PC-3 (cell line): ENCODE data around the gene GPC5.

Source experiments
- EZH2 ChIP-seq: fragments of 300-600 bp; sonication (generic); IDR thresholded peaks from one replicate; pipeline ENCODE4 v1.6.1; 2017; ENCODE audit warnings: antibody characterized with exemption, mild to moderate bottlenecking, low read length; ENCODE audit not compliant: unreplicated experiment
- EZH2phosphoT487 ChIP-seq: fragments of 300-600 bp; sonication (generic); IDR thresholded peaks from 2 replicates; pipeline ENCODE4 v1.6.1; 2018; ENCODE audit warnings: mild to moderate bottlenecking, antibody characterized with exemption, low read length, borderline replicate concordance
- TF ChIP-seq, protein P1 (sequence below): fragments of 300-600 bp; sonication (generic); conservative IDR thresholded peaks from 2 replicates; pipeline ENCODE4 v1.5.1; 2017; ENCODE audit warnings: antibody characterized with exemption, low read depth, mild to moderate bottlenecking, low read length

- TF ChIP-seq, protein P1, sequence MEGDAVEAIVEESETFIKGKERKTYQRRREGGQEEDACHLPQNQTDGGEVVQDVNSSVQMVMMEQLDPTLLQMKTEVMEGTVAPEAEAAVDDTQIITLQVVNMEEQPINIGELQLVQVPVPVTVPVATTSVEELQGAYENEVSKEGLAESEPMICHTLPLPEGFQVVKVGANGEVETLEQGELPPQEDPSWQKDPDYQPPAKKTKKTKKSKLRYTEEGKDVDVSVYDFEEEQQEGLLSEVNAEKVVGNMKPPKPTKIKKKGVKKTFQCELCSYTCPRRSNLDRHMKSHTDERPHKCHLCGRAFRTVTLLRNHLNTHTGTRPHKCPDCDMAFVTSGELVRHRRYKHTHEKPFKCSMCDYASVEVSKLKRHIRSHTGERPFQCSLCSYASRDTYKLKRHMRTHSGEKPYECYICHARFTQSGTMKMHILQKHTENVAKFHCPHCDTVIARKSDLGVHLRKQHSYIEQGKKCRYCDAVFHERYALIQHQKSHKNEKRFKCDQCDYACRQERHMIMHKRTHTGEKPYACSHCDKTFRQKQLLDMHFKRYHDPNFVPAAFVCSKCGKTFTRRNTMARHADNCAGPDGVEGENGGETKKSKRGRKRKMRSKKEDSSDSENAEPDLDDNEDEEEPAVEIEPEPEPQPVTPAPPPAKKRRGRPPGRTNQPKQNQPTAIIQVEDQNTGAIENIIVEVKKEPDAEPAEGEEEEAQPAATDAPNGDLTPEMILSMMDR = no peak
- TF ChIP-seq EZH2phosphoT487 (no peak), EZH2 (no peak)
These were observed 495.9 kb downstream of the GPC5 start for GRCh38 chr13:91894316-91894715.
